ENCODE results near the gene MATN1.
A peak's percentile ranks its signal among the peaks of the same experiment; 100 is the strongest.

MATN1 gene

DNA sequence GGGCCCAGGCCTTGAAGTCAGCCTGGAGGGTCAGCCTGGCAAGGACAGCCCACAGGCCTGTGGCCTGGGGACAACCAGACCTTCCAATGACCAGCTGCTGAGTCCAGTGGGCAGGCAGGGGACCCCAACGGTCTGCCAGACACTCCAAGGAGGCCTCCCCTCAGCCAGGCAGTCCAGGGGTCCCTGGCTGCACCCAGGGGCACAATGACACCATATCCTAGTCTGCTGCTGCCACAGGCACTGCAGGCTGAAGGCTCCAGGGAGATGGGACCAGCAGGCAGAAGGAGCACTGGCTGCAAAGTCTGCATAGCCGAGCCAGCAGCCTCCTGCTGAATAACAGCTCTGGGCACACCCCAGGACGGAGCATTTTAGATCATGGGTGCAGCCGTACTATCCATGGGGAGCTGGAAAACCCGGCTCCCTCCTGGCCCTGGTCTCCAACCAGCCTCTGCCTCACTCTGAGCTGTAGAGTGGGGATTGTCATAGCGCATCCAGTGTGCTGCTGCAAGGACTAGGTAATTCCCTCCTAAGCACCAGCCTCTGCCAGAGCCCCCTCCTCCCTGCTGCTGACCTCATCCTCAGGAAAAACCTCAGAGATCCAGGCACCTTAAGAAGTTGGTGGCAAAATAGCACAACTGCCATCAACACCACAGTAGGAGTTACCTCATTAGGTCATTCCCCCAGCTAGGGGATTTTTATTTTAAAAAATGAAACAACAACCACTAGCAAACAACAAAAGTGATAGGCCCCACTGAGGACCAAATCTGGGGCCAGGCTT lies 39.0 kb upstream of the MATN1 start:
- in situ Hi-C loops (cut with MboI; ENCODE audit: low sequenced_read_pairs, unreplicated experiment), result no loop called here
- TF ChIP-seq, protein P1, sequence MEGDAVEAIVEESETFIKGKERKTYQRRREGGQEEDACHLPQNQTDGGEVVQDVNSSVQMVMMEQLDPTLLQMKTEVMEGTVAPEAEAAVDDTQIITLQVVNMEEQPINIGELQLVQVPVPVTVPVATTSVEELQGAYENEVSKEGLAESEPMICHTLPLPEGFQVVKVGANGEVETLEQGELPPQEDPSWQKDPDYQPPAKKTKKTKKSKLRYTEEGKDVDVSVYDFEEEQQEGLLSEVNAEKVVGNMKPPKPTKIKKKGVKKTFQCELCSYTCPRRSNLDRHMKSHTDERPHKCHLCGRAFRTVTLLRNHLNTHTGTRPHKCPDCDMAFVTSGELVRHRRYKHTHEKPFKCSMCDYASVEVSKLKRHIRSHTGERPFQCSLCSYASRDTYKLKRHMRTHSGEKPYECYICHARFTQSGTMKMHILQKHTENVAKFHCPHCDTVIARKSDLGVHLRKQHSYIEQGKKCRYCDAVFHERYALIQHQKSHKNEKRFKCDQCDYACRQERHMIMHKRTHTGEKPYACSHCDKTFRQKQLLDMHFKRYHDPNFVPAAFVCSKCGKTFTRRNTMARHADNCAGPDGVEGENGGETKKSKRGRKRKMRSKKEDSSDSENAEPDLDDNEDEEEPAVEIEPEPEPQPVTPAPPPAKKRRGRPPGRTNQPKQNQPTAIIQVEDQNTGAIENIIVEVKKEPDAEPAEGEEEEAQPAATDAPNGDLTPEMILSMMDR (IDR thresholded peaks at IDR 0.05; ENCODE audit: borderline replicate concordance, control extremely low read depth, extremely low read depth, insufficient read depth, missing control alignments), result no peak
- peak; percentile 79 for DNase-seq (ENCODE audit: low spot score)

DNA sequence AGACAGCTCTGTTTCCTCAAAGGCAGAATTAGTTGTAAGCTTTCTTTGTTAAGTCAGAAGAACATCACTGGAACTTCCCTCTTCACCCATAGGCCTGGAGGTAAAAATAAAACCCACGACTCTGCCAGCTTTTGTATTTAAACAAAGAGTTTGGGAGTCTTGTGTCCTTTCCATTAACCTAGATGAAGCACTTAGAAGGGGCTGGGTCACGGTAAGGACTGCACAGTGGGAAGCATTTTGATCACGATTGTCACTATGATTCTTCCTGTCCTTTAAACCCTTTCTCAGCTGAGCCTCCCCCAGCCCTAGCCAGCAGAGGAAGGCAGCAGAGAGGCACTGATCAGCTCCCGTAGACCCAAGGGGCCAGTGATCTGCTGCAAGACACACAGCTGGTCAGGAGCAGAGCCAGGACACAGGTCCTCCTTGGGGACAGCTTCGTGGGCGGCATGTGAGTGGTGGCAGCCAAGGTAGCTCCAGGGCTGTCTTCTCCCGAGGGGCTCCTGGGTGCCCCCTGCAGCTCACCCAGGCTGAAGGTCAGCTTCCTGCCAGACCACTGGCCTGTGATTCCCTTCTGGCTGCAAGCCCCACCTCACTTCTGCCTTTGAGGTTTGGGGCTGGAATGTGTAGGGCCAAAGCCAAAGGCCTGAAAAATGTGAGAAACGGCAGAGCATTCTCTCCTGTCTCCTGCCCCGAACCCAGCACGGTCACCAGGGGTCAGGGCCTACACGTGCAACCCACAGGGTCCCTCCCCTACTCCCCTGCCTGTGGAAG lies 38.2 kb upstream of the MATN1 start:
- in situ Hi-C loops (cut with MboI; ENCODE audit: low sequenced_read_pairs, unreplicated experiment), result no loop called here
- TF ChIP-seq, protein P1 (IDR thresholded peaks at IDR 0.05; ENCODE audit: borderline replicate concordance, control extremely low read depth, extremely low read depth, insufficient read depth, missing control alignments), result no peak
- DNase-seq (ENCODE audit: low spot score), result no peak

- no peak for DNase-seq (ENCODE audit: low spot score)
- in situ Hi-C loops (cut with MboI; ENCODE audit: low sequenced_read_pairs, unreplicated experiment), result no loop called here
- TF ChIP-seq, protein P1 (IDR thresholded peaks at IDR 0.05; ENCODE audit: borderline replicate concordance, control extremely low read depth, extremely low read depth, insufficient read depth, missing control alignments), result no peak
Measured at GRCh38 chr1:30760596-30761324, 37.4 kb upstream of the MATN1 start.

GRCh38 chr1:30759718-30760281 lies 36.4 kb upstream of the MATN1 start:
- in situ Hi-C loops (cut with MboI; ENCODE audit: low sequenced_read_pairs, unreplicated experiment), result no loop called here
- no peak for DNase-seq (ENCODE audit: low spot score)
- TF ChIP-seq, protein P1 (IDR thresholded peaks at IDR 0.05; ENCODE audit: borderline replicate concordance, control extremely low read depth, extremely low read depth, insufficient read depth, missing control alignments), result no peak

- in situ Hi-C loops (cut with MboI; ENCODE audit: low sequenced_read_pairs, unreplicated experiment), result no loop called here
- DNase-seq (ENCODE audit: low spot score), result peak; percentile 81
- TF ChIP-seq, protein P1 (IDR thresholded peaks at IDR 0.05; ENCODE audit: borderline replicate concordance, control extremely low read depth, extremely low read depth, insufficient read depth, missing control alignments), result no peak
Measured at GRCh38 chr1:30758785-30759380, 35.5 kb upstream of the MATN1 start.

Data from GM13976 (cell line).